Activated naive CD8-positive, alpha-beta T cell (primary cell): ENCODE measurements around the gene HIVEP3.

Experiments used
- H3K27ac Mint-ChIP-seq: one replicate; pipeline ENCODE4 v1.8.0; 2021; ENCODE audit warnings: mixed read lengths
- H3K27me3 Mint-ChIP-seq: one replicate; pipeline ENCODE4 v1.8.0; 2021; ENCODE audit warnings: mixed read lengths
- H3K36me3 Mint-ChIP-seq: one replicate; pipeline ENCODE4 v1.8.0; 2021; ENCODE audit warnings: mixed read lengths
- H3K4me1 Mint-ChIP-seq: one replicate; pipeline ENCODE4 v1.8.0; 2021; ENCODE audit warnings: low read depth, mixed read lengths
- H3K4me3 Mint-ChIP-seq: one replicate; pipeline ENCODE4 v1.8.0; 2021; ENCODE audit warnings: mild to moderate bottlenecking, mixed read lengths
- H3K9me3 Mint-ChIP-seq: one replicate; pipeline ENCODE4 v1.8.0; 2021; ENCODE audit warnings: low read depth, mixed read lengths

Gene HIVEP3

GRCh38 chr1:41512701-41513382 is 405.9 kb downstream of the HIVEP3 start:
- Mint-ChIP-seq H3K4me1 (peaks cover 8% of the 10 kb centered on the region), H3K36me3 (peaks cover 9% of the 10 kb centered on the region), H3K27me3 (no peaks in the 10 kb centered on the region), H3K4me3 (no peak overlapping the region), H3K27ac (no peak overlapping the region), H3K9me3 (no peaks in the 10 kb centered on the region)

- Mint-ChIP-seq H3K9me3 (no peaks in the 10 kb centered on the region), H3K4me3 (no peak overlapping the region), H3K36me3 (peaks cover 9% of the 10 kb centered on the region)
These were observed 407.5 kb downstream of the HIVEP3 start for GRCh38 chr1:41511239-41511540.

GRCh38 chr1:41510531-41511238 is 408.0 kb downstream of the HIVEP3 start:
- Mint-ChIP-seq H3K27me3 (no peaks in the 10 kb centered on the region), H3K4me1 (no peaks in the 10 kb centered on the region), H3K27ac (no peak overlapping the region), H3K36me3 (peaks cover 9% of the 10 kb centered on the region), H3K9me3 (no peaks in the 10 kb centered on the region), H3K4me3 (no peak overlapping the region)

More at GRCh38 chr1:41511239-41511540, 407.5 kb downstream of the HIVEP3 start:
- H3K27ac Mint-ChIP-seq, result no peak overlapping the region
- no peaks in the 10 kb centered on the region for H3K27me3 Mint-ChIP-seq
- H3K4me1 Mint-ChIP-seq, result peaks cover under 1% of the 10 kb centered on the region

- H3K4me3 Mint-ChIP-seq, result no peak overlapping the region
- H3K36me3 Mint-ChIP-seq, result peaks cover 9% of the 10 kb centered on the region
- H3K27ac Mint-ChIP-seq, result peak overlapping the region; percentile 41
- H3K9me3 Mint-ChIP-seq, result no peaks in the 10 kb centered on the region
- H3K4me1 Mint-ChIP-seq, result no peaks in the 10 kb centered on the region
- H3K27me3 Mint-ChIP-seq, result no peaks in the 10 kb centered on the region
These were observed 409.5 kb downstream of the HIVEP3 start for GRCh38 chr1:41509270-41509671.

- no peaks in the 10 kb centered on the region for H3K27me3 Mint-ChIP-seq
- no peaks in the 10 kb centered on the region for H3K9me3 Mint-ChIP-seq
- H3K36me3 Mint-ChIP-seq, result peaks cover 7% of the 10 kb centered on the region
- H3K27ac Mint-ChIP-seq, result no peak overlapping the region
- H3K4me3 Mint-ChIP-seq, result no peak overlapping the region
- H3K4me1 Mint-ChIP-seq, result no peaks in the 10 kb centered on the region
These were observed 410.4 kb downstream of the HIVEP3 start for GRCh38 chr1:41508290-41508689.

- Mint-ChIP-seq H3K36me3 (peaks cover 7% of the 10 kb centered on the region), H3K27ac (peak overlapping the region; percentile 64), H3K27me3 (no peaks in the 10 kb centered on the region), H3K4me3 (no peak overlapping the region), H3K9me3 (no peaks in the 10 kb centered on the region), H3K4me1 (no peaks in the 10 kb centered on the region)
These were observed 410.9 kb downstream of the HIVEP3 start for GRCh38 chr1:41507836-41508235.

GRCh38 chr1:41507110-41507720 is 411.5 kb downstream of the HIVEP3 start:
- H3K9me3 Mint-ChIP-seq, result no peaks in the 10 kb centered on the region
- no peak overlapping the region for H3K4me3 Mint-ChIP-seq
- H3K4me1 Mint-ChIP-seq, result no peaks in the 10 kb centered on the region
- no peaks in the 10 kb centered on the region for H3K27me3 Mint-ChIP-seq
- H3K27ac Mint-ChIP-seq, result peak overlapping the region; percentile 64
- H3K36me3 Mint-ChIP-seq, result peaks cover 7% of the 10 kb centered on the region

GRCh38 chr1:41504114-41505035 is 414.3 kb downstream of the HIVEP3 start:
- Mint-ChIP-seq H3K27me3 (no peaks in the 10 kb centered on the region), H3K27ac (peak overlapping the region; percentile 23), H3K36me3 (no peaks in the 10 kb centered on the region), H3K4me1 (no peaks in the 10 kb centered on the region), H3K4me3 (no peak overlapping the region), H3K9me3 (no peaks in the 10 kb centered on the region)

GRCh38 chr1:41503538-41504113 is 415.1 kb downstream of the HIVEP3 start:
- Mint-ChIP-seq H3K27ac (no peak overlapping the region), H3K27me3 (no peaks in the 10 kb centered on the region), H3K36me3 (no peaks in the 10 kb centered on the region), H3K9me3 (no peaks in the 10 kb centered on the region), H3K4me3 (no peak overlapping the region), H3K4me1 (no peaks in the 10 kb centered on the region)

- H3K4me3 Mint-ChIP-seq, result no peak overlapping the region
- no peak overlapping the region for H3K27ac Mint-ChIP-seq
- H3K4me1 Mint-ChIP-seq, result no peaks in the 10 kb centered on the region
- no peaks in the 10 kb centered on the region for H3K27me3 Mint-ChIP-seq
- no peaks in the 10 kb centered on the region for H3K9me3 Mint-ChIP-seq
- no peaks in the 10 kb centered on the region for H3K36me3 Mint-ChIP-seq
These were observed 415.8 kb downstream of the HIVEP3 start for GRCh38 chr1:41502912-41503311.

- H3K9me3 Mint-ChIP-seq, result no peaks in the 10 kb centered on the region
- H3K36me3 Mint-ChIP-seq, result no peaks in the 10 kb centered on the region
- H3K4me3 Mint-ChIP-seq, result no peak overlapping the region
- no peaks in the 10 kb centered on the region for H3K4me1 Mint-ChIP-seq
- no peak overlapping the region for H3K27ac Mint-ChIP-seq
- no peaks in the 10 kb centered on the region for H3K27me3 Mint-ChIP-seq
These were observed 417.1 kb downstream of the HIVEP3 start for GRCh38 chr1:41501581-41501980.

- Mint-ChIP-seq H3K27ac (no peak overlapping the region), H3K36me3 (no peaks in the 10 kb centered on the region), H3K4me3 (no peak overlapping the region), H3K27me3 (no peaks in the 10 kb centered on the region), H3K9me3 (no peaks in the 10 kb centered on the region), H3K4me1 (no peaks in the 10 kb centered on the region)
These were observed 417.8 kb downstream of the HIVEP3 start for GRCh38 chr1:41500781-41501518.

GRCh38 chr1:41500378-41500777 is 418.3 kb downstream of the HIVEP3 start:
- no peak overlapping the region for H3K4me3 Mint-ChIP-seq
- H3K27me3 Mint-ChIP-seq, result no peaks in the 10 kb centered on the region
- H3K4me1 Mint-ChIP-seq, result peaks cover 5% of the 10 kb centered on the region
- H3K9me3 Mint-ChIP-seq, result no peaks in the 10 kb centered on the region
- no peak overlapping the region for H3K27ac Mint-ChIP-seq
- no peaks in the 10 kb centered on the region for H3K36me3 Mint-ChIP-seq

GRCh38 chr1:41499591-41499990 is 419.1 kb downstream of the HIVEP3 start:
- H3K4me3 Mint-ChIP-seq, result no peak overlapping the region
- peaks cover 5% of the 10 kb centered on the region for H3K4me1 Mint-ChIP-seq
- H3K36me3 Mint-ChIP-seq, result no peaks in the 10 kb centered on the region
- no peak overlapping the region for H3K27ac Mint-ChIP-seq
- peaks cover 2% of the 10 kb centered on the region for H3K27me3 Mint-ChIP-seq
- H3K9me3 Mint-ChIP-seq, result no peaks in the 10 kb centered on the region
